Lung (tissue), 12 donors: ENCODE results near the gene FAM163B. TPM values are rescaled to one million over a fixed set of nuclear protein-coding genes. Genes with fewer than 3 reads are reported as not detected.

Source experiments
- ATAC-seq: fragments of 200-7000 bp; cut with Tn5 transposase; one replicate; pipeline ENCODE4 v1.9.1; 2020; ENCODE audit warnings: moderate number of reproducible peaks; ENCODE audit not compliant: insufficient read depth, low FRiP score
- DNase-seq, 3 donors: peaks; one replicate each; pipeline ENCODE4 v3.0.0-alpha.2; 2013 to 2017
- H3K27ac ChIP-seq, 2 donors: one replicate each; pipeline ENCODE4 v1.5.1; 2013; ENCODE audit warnings: mild to moderate bottlenecking in 2 of 2, moderate library complexity in 2 of 2, control low read depth in 1 of 2, inconsistent platforms in 1 of 2, low read depth in 1 of 2, low read length in 1 of 2
- H3K27me3 ChIP-seq, 3 donors: one replicate each; pipeline ENCODE4 v1.5.1; 2013; ENCODE audit warnings: low read length in 2 of 3; ENCODE audit not compliant: control insufficient read depth in 3 of 3, insufficient read depth in 3 of 3
- H3K36me3 ChIP-seq, 4 donors: one replicate each; pipeline ENCODE4 v1.5.1; 2013; ENCODE audit warnings: low read length in 4 of 4, mild to moderate bottlenecking in 1 of 4, moderate library complexity in 1 of 4; ENCODE audit not compliant: control insufficient read depth in 4 of 4, insufficient read depth in 4 of 4
- H3K4me1 ChIP-seq, 5 donors: one replicate each; pipeline ENCODE4 v1.5.1; 2013; ENCODE audit warnings: low read length in 5 of 5, mild to moderate bottlenecking in 2 of 5, moderate library complexity in 1 of 5; ENCODE audit not compliant: control insufficient read depth in 5 of 5, insufficient read depth in 5 of 5
- H3K4me3 ChIP-seq: one replicate; pipeline ENCODE4 v1.5.1; 2013; ENCODE audit warnings: mild to moderate bottlenecking, control low read depth, moderate library complexity
- H3K9ac ChIP-seq, 2 donors: one replicate each; pipeline ENCODE4 v1.5.1; 2013; ENCODE audit warnings: low read length in 2 of 2, control low read depth in 1 of 2; ENCODE audit not compliant: insufficient read depth in 1 of 2
- H3K9me3 ChIP-seq, 4 donors: one replicate each; pipeline ENCODE4 v1.5.1; 2013; ENCODE audit warnings: low read length in 3 of 4, mild to moderate bottlenecking in 1 of 4, moderate library complexity in 1 of 4; ENCODE audit not compliant: control insufficient read depth in 4 of 4, insufficient read depth in 3 of 4
- CTCF ChIP-seq: IDR thresholded peaks from 2 replicates; pipeline ENCODE4 v1.5.1; 2012; ENCODE audit warnings: mild to moderate bottlenecking; ENCODE audit errors: control extremely low read depth, extremely low read depth
- WGBS, 2 donors: extraction: QIAGEN DNeasy Blood & Tissue Kit; methylation state at CpG; one replicate each; pipeline ENCODE4 v1.1.7; 2013; 5-methylcytosine and 5-hydroxymethylcytosine counted together
- polyA plus RNA-seq, 2 donors: library from polyadenylated mRNA; stranded (reverse); fragments of 200-250 nt; gene quantifications; one replicate each; pipeline ENCODE4 v1.2.1, GENCODE V29; 2013
- total RNA-seq, 2 donors: library from RNA; depleted of rRNA in 1 of 2; stranded (reverse); fragments of >200 nt in 1 of 2; gene quantifications; one replicate each; pipeline ENCODE4 v1.2.1, GENCODE V29; 2014 to 2021
- donor health status: control.
- donor health status: control.
- donor health status: Bipolar disorder and iron deficiency.
- donor health status: healthy.
- donor health status: DM: yes; HTN: yes; CAD: no.

The FAM163B gene
- total and polyA plus RNA-seq, 4 donors = 0.10 to 0.51 (median 0.16) TPM; not detected in 1

- Histone ChIP-seq H3K27ac (no peak overlapping the region), H3K4me1 (peaks cover 0 to 42% (median 12%) of the 10 kb centered on the region in 5 donors), H3K27me3 (no peaks in the 10 kb centered on the region), H3K4me3 (no peak overlapping the region), H3K36me3 (no peaks in the 10 kb centered on the region), H3K9me3 (no peaks in the 10 kb centered on the region), H3K9ac (no peak overlapping the region)
- no peak for TF ChIP-seq CTCF
- DNase-seq (no peak), ATAC-seq (no peak)
- WGBS, 2 donors = 88 to 96% methylated on average over 8 of the region's 8 CpGs
Measured at GRCh38 chr9:133552236-133552635, 57.0 kb downstream of the FAM163B start.

- DNase-seq (peak; percentile 81 to 97 (median 84)), ATAC-seq (no peak)
- TF ChIP-seq CTCF = no peak
- Histone ChIP-seq H3K27me3 (no peaks in the 10 kb centered on the region), H3K36me3 (no peaks in the 10 kb centered on the region), H3K9ac (no peak overlapping the region), H3K9me3 (no peaks in the 10 kb centered on the region), H3K27ac (no peak overlapping the region), H3K4me1 (peaks cover 0 to 42% (median 12%) of the 10 kb centered on the region in 5 donors), H3K4me3 (no peak overlapping the region)
- 81 to 83% methylated on average over 7 of the region's 7 CpGs for WGBS, 2 donors
Measured at GRCh38 chr9:133551446-133551845, 57.7 kb downstream of the FAM163B start.

- DNase-seq (no peak), ATAC-seq (no peak)
- H3K36me3 ChIP-seq = no peaks in the 10 kb centered on the region
- no peak overlapping the region for H3K27ac ChIP-seq
- 87 to 89% methylated on average over 14 to 15 of the region's 15 CpGs for WGBS, 2 donors
- no peak overlapping the region for H3K9ac ChIP-seq
- no peak for TF ChIP-seq CTCF
- H3K9me3 ChIP-seq = no peaks in the 10 kb centered on the region
- H3K4me1 ChIP-seq = peaks cover 0 to 41% (median 18%) of the 10 kb centered on the region in 5 donors
- no peaks in the 10 kb centered on the region for H3K27me3 ChIP-seq
- H3K4me3 ChIP-seq = no peak overlapping the region
Measured at GRCh38 chr9:133547116-133547515, 62.1 kb downstream of the FAM163B start.

- no peak overlapping the region for H3K4me3 ChIP-seq
- H3K27ac ChIP-seq = no peak overlapping the region
- ATAC-seq (no peak), DNase-seq (no peak)
- H3K9me3 ChIP-seq = no peaks in the 10 kb centered on the region
- H3K36me3 ChIP-seq = no peaks in the 10 kb centered on the region
- no peak for TF ChIP-seq CTCF
- H3K9ac ChIP-seq = no peak overlapping the region
- H3K27me3 ChIP-seq = no peaks in the 10 kb centered on the region
- peaks cover 0 to 33% (median 15%) of the 10 kb centered on the region in 5 donors for H3K4me1 ChIP-seq
- WGBS, 2 donors = 65 to 85% methylated on average over 6 to 8 of the region's 8 CpGs
Measured at GRCh38 chr9:133546287-133546680, 62.9 kb downstream of the FAM163B start.
